Smooth muscle cell of bladder (primary cell): ENCODE measurements around the gene MCM7. TPM values are rescaled to one million over a fixed set of nuclear protein-coding genes. Genes with fewer than 3 reads are reported as not detected.

Source experiments
- total RNA-seq: library from RNA; depleted of rRNA; stranded (reverse); fragments of >200 nt; gene quantifications from 2 replicates; pipeline ENCODE4 v1.2.3, GENCODE V29; 2014

The MCM7 gene
- total RNA-seq = 18.2 and 18.8 TPM in 2 replicates

GRCh38 chr7:100101016-100101862 is at the start of gene MCM7, which contains the start of gene AP4M1:
MCM7 (minus strand) TSS chr7:100101397; CDS start chr7:100101294, 103 bp downstream.
AP4M1 (plus strand) TSS chr7:100101643; CDS start chr7:100101715, 72 bp downstream.

GRCh38 chr7:100148559-100149328 is 47.5 kb upstream of the MCM7 start, which contains the start of gene LAMTOR4:
LAMTOR4 (plus strand) TSS chr7:100148918; CDS start chr7:100148973, 55 bp downstream.

GRCh38 chr7:100126931-100127865 is 26.0 kb upstream of the MCM7 start, which contains the start of gene MBLAC1:
MBLAC1 (plus strand) TSS chr7:100126967; CDS start chr7:100127396, 429 bp downstream.

GRCh38 chr7:100119072-100119969 is 18.1 kb upstream of the MCM7 start, which contains the start of the genes CNPY4 and TAF6:
CNPY4 (plus strand) TSS chr7:100119634; CDS start chr7:100119745, 111 bp downstream.
TAF6 (minus strand) TSS chr7:100119358; CDS start chr7:100114209, 5,149 bp downstream.

GRCh38 chr7:100088621-100089457 is 12.4 kb downstream of the MCM7 start, which contains the start of gene COPS6:
COPS6 (plus strand) TSS chr7:100088969; CDS start chr7:100088991, 22 bp downstream.

GRCh38 chr7:100081535-100082102 is 19.6 kb downstream of the MCM7 start, which contains the start of gene ZNF3:
ZNF3 (minus strand) TSS chr7:100081723; CDS start chr7:100077357, 4,366 bp downstream.

GRCh38 chr7:100049441-100050291 is 51.5 kb downstream of the MCM7 start, which contains the start of gene ZSCAN21:
ZSCAN21 (plus strand) TSS chr7:100049774; CDS start chr7:100057007, 7,233 bp downstream.

Other genes starting within 250 kb of the MCM7 start
- 0.18 and 0.43 TPM in 2 replicates for gene OR2AE1, start 224.4 kb downstream of the MCM7 start, total RNA-seq
- 24.5 and 34.3 TPM in 2 replicates for gene TRIM4, start 181.9 kb downstream of the MCM7 start, total RNA-seq
- under 0.01 and 0.09 TPM in 2 replicates for gene GJC3, start 171.8 kb downstream of the MCM7 start, total RNA-seq
- 0.09 TPM in 1 of 2 replicates, not detected in the other for gene AZGP1, start 125.4 kb downstream of the MCM7 start, total RNA-seq
- 32.1 and 42.8 TPM in 2 replicates for gene ZKSCAN1, start 85.8 kb downstream of the MCM7 start, total RNA-seq
- gene ZSCAN21, start 51.6 kb downstream of the MCM7 start, total RNA-seq = 6.5 and 12.2 TPM in 2 replicates
- gene ZNF3, start 19.7 kb downstream of the MCM7 start, total RNA-seq = 24.7 and 28.8 TPM in 2 replicates
- gene COPS6, start 12.4 kb downstream of the MCM7 start, total RNA-seq = 133 and 170 TPM in 2 replicates
- 22.0 and 29.0 TPM in 2 replicates for gene AP4M1, start 246 bp upstream of the MCM7 start, total RNA-seq
- 21.8 and 27.4 TPM in 2 replicates for gene TAF6, start 18.0 kb upstream of the MCM7 start, total RNA-seq
- gene CNPY4, start 18.2 kb upstream of the MCM7 start, total RNA-seq = 35.8 and 61.8 TPM in 2 replicates
- 2.4 and 2.5 TPM in 2 replicates for gene MBLAC1, start 25.6 kb upstream of the MCM7 start, total RNA-seq
- 90.4 and 133 TPM in 2 replicates for gene LAMTOR4, start 47.5 kb upstream of the MCM7 start, total RNA-seq
- gene TRAPPC14, start 57.3 kb upstream of the MCM7 start, total RNA-seq = 5.8 and 10.4 TPM in 2 replicates
- 1.8 and 2.4 TPM in 2 replicates for gene GAL3ST4, start 67.2 kb upstream of the MCM7 start, total RNA-seq
- 0.85 and 1.1 TPM in 2 replicates for gene GPC2, start 76.0 kb upstream of the MCM7 start, total RNA-seq
- 0.28 TPM in 2 replicates for gene STAG3, start 76.5 kb upstream of the MCM7 start, total RNA-seq
- gene PVRIG, start 118.6 kb upstream of the MCM7 start, total RNA-seq = not detected in 2 replicates
- gene SPDYE3, start 206.3 kb upstream of the MCM7 start, total RNA-seq = not detected in 2 replicates